Fibroblast of pulmonary artery (primary cell): Measurements from ENCODE around the gene GLYAT.

Experiments
- DNase-seq: peaks from one replicate; pipeline ENCODE4 v3.0.0-alpha.2; 2010; ENCODE audit warnings: low read depth
- H3K4me3 ChIP-seq: replicated peaks from 2 replicates; pipeline ENCODE4 v1.5.1; 2011; ENCODE audit warnings: low read depth, mild to moderate bottlenecking, control low read depth, low read length, moderate library complexity
- CTCF ChIP-seq: IDR thresholded peaks from 2 replicates; pipeline ENCODE4 v1.5.1; 2011; ENCODE audit warnings: mild to moderate bottlenecking, control low read depth, low read length, inconsistent platforms; ENCODE audit errors: missing control alignments

GLYAT gene

GRCh38 chr11:58768137-58768536, 36.4 kb upstream of the GLYAT start:
- no peak overlapping the region for H3K4me3 ChIP-seq
- TF ChIP-seq CTCF, result no peak
- no peak for DNase-seq

- no peak overlapping the region for H3K4me3 ChIP-seq
- TF ChIP-seq CTCF, result no peak
- DNase-seq, result no peak
Observed at GRCh38 chr11:58765078-58765477, 33.3 kb upstream of the GLYAT start.

- no peak for TF ChIP-seq CTCF
- no peak for DNase-seq
- no peak overlapping the region for H3K4me3 ChIP-seq
Observed at GRCh38 chr11:58763120-58763490, 31.4 kb upstream of the GLYAT start.

- no peak overlapping the region for H3K4me3 ChIP-seq
- TF ChIP-seq CTCF, result no peak
- DNase-seq, result no peak
Observed at GRCh38 chr11:58762284-58763119, 30.8 kb upstream of the GLYAT start.

GRCh38 chr11:58757439-58757838, 25.7 kb upstream of the GLYAT start:
- H3K4me3 ChIP-seq, result no peak overlapping the region
- no peak for TF ChIP-seq CTCF
- DNase-seq, result no peak

GRCh38 chr11:58745705-58746364, 14.1 kb upstream of the GLYAT start:
- no peak overlapping the region for H3K4me3 ChIP-seq
- TF ChIP-seq CTCF, result no peak
- no peak for DNase-seq
